Gastrocnemius medialis (tissue), 4 donors: ENCODE measurements around the gene GTF3C1.

Source experiments
- POLR2A ChIP-seq, 2 donors: fragments of 450-650 bp; IDR thresholded peaks; one replicate each; pipeline ENCODE4 v1.6.1; 2017; ENCODE audit warnings: antibody characterized with exemption in 2 of 2, mild to moderate bottlenecking in 2 of 2, moderate library complexity in 2 of 2
- TF ChIP-seq, protein P1 (sequence below), 5 experiments: fragments of 450-650 bp in 3 of 5; fragments of 200-600 bp in 2 of 5; sonication (generic) in 2 of 5; IDR thresholded peaks in 4 of 5; conservative IDR thresholded peaks in 1 of 5; 1 replicate in 4 of 5; 2 replicates in 1 of 5; pipeline ENCODE4 v1.5.1; 2016 to 2019; ENCODE audit warnings: antibody characterized with exemption in 5 of 5, mild to moderate bottlenecking in 3 of 5, moderate library complexity in 3 of 5

DNA sequence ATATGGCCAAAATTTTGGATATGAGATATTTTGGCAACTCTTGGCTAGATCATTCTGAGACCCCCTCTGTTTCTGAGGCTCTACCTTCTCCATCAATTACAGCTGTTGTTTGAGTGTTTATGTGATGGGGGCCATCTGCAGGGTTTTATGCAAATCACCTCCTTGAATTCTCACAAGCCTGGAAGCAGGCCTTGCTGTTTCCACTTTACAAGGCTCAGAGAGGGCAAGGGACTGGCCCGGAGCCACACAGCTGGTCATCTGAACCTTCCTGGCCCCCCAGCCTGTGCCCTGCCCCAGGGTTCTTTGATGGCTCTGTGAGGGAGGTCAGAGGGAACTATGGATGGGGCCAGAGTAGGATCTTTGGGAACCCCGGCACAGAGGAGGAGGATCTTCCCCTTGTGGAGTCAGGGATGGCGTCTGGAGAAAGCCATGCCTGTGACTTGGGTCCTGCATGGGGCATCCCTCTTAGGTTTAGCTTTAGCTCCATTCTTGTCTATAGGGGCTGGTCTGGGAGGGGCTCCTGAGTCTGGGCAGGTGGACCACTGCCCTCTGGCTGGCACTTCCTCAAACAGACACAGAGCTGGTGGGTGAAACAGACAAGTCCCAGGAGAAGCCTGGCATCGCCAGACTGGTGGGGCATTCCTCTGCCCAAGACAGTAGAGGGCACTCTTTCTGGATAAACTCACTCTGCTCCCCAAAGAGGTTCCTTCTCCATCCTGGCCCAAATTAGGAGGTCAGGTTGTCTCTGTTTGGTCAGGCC is 121.5 kb downstream of the GTF3C1 start:
- TF ChIP-seq, protein P1, sequence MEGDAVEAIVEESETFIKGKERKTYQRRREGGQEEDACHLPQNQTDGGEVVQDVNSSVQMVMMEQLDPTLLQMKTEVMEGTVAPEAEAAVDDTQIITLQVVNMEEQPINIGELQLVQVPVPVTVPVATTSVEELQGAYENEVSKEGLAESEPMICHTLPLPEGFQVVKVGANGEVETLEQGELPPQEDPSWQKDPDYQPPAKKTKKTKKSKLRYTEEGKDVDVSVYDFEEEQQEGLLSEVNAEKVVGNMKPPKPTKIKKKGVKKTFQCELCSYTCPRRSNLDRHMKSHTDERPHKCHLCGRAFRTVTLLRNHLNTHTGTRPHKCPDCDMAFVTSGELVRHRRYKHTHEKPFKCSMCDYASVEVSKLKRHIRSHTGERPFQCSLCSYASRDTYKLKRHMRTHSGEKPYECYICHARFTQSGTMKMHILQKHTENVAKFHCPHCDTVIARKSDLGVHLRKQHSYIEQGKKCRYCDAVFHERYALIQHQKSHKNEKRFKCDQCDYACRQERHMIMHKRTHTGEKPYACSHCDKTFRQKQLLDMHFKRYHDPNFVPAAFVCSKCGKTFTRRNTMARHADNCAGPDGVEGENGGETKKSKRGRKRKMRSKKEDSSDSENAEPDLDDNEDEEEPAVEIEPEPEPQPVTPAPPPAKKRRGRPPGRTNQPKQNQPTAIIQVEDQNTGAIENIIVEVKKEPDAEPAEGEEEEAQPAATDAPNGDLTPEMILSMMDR (IDR thresholded peaks at IDR 0.05 in 4 of 5, conservative IDR thresholded peaks at IDR 0.05 in 1 of 5): no peak
- TF ChIP-seq POLR2A (IDR thresholded peaks at IDR 0.05): no peak
